Measurements from ENCODE around the gene DOCK7.

DNA sequence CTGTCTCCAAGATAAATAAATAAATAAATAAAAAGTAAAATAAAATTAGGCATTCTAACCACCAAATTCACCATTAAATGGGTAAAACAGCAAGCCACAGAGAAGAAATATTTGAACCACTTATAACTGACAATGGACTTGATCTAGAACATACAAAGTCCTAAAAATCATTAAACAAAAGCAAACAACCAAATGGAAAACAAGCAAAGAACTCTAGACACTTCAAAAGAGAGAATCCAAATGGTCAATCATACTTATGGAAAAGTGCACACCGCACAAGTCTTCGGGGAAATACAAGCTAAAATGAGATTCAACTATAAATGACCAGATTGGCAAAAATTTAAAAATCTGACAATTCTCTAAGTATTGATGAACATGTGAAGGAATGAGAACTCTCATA is 164.3 kb downstream of the DOCK7 start:
- TF ChIP-seq, protein P1, sequence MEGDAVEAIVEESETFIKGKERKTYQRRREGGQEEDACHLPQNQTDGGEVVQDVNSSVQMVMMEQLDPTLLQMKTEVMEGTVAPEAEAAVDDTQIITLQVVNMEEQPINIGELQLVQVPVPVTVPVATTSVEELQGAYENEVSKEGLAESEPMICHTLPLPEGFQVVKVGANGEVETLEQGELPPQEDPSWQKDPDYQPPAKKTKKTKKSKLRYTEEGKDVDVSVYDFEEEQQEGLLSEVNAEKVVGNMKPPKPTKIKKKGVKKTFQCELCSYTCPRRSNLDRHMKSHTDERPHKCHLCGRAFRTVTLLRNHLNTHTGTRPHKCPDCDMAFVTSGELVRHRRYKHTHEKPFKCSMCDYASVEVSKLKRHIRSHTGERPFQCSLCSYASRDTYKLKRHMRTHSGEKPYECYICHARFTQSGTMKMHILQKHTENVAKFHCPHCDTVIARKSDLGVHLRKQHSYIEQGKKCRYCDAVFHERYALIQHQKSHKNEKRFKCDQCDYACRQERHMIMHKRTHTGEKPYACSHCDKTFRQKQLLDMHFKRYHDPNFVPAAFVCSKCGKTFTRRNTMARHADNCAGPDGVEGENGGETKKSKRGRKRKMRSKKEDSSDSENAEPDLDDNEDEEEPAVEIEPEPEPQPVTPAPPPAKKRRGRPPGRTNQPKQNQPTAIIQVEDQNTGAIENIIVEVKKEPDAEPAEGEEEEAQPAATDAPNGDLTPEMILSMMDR (IDR thresholded peaks at IDR 0.05; ENCODE audit: low read length) = no peak
- no peak for TF ChIP-seq EZH2 (optimal IDR thresholded peaks at IDR 0.05; ENCODE audit: low read depth, low read length)
